Esophagus muscularis mucosa (tissue), 4 donors: ENCODE measurements around the gene PNMA5. TPM values are rescaled to one million over a fixed set of nuclear protein-coding genes. Genes with fewer than 3 reads are reported as not detected.
"Not testable (repeated sequence)": the region's sequence is repeated elsewhere in the genome, so short reads cannot be mapped to it uniquely, and the experiment has no call there.

Experiments
- DNase-seq: peaks from one replicate; pipeline ENCODE4 v3.0.0-alpha.2; 2017; ENCODE audit errors: extremely low spot score
- H3K27ac ChIP-seq, 4 donors: fragments of 200-600 bp; sonication (generic); replicated peaks in 1 of 4; 1 replicate in 3 of 4; 2 replicates in 1 of 4; pipeline ENCODE4 v1.5.1; 2016 to 2019; ENCODE audit warnings: mild to moderate bottlenecking in 1 of 4
- H3K27me3 ChIP-seq, 4 donors: fragments of 200-600 bp; sonication (generic); one replicate each; pipeline versions ENCODE4 v1.5.1 to v1.6.0; 2016 to 2019
- H3K36me3 ChIP-seq, 4 donors: fragments of 200-600 bp; sonication (generic); one replicate each; pipeline ENCODE4 v1.5.1; 2016 to 2019
- H3K4me1 ChIP-seq, 4 donors: fragments of 200-600 bp; sonication (generic); one replicate each; pipeline ENCODE4 v1.5.1; 2016 to 2019
- H3K4me3 ChIP-seq, 4 donors: fragments of 200-600 bp; sonication (generic); 1 replicate in 2 of 4; 2 replicates in 2 of 4; pipeline ENCODE4 v1.5.1; 2016 to 2019; ENCODE audit warnings: mild to moderate bottlenecking in 4 of 4, moderate library complexity in 1 of 4
- H3K9me3 ChIP-seq, 4 donors: fragments of 200-600 bp; sonication (generic); 1 replicate in 3 of 4; 2 replicates in 1 of 4; pipeline ENCODE4 v1.5.1; 2016 to 2019
- EP300 ChIP-seq: sonication (generic); formaldehyde crosslinking; IDR thresholded peaks from one replicate; pipeline ENCODE4 v1.6.1; 2017; ENCODE audit warnings: antibody characterized with exemption
- POLR2A ChIP-seq: fragments of 450-650 bp; IDR thresholded peaks from one replicate; pipeline ENCODE4 v1.6.1; 2017; ENCODE audit warnings: antibody characterized with exemption, moderate library complexity, mild to moderate bottlenecking, low read depth
- POLR2AphosphoS5 ChIP-seq, 2 donors: sonication (generic); formaldehyde crosslinking; IDR thresholded peaks; one replicate each; pipeline ENCODE4 v1.6.1; 2017; ENCODE audit warnings: antibody characterized with exemption in 2 of 2
- WGBS: methylation state at CpG from one replicate; pipeline ENCODE4 v1.1.5; 2018; 5-methylcytosine and 5-hydroxymethylcytosine counted together
- intact Hi-C: fragments of 100-400 bp; cut with DNase I; formaldehyde crosslinking; loops from one replicate; pipeline ENCODE4 v1.15.1; 2023
- total RNA-seq, 4 donors: library from RNA; depleted of rRNA; stranded (reverse); fragments of >200 nt; gene quantifications; one replicate each; pipeline versions ENCODE4 v1.1.0 to v1.2.1, GENCODE V29; 2016
- TF ChIP-seq, protein P1 (sequence below), 3 experiments: fragments of 200-600 bp in 2 of 3; fragments of 450-650 bp in 1 of 3; sonication (generic) in 2 of 3; IDR thresholded peaks; one replicate each; pipeline ENCODE4 v1.5.1; 2017 to 2019; ENCODE audit warnings: antibody characterized with exemption in 3 of 3, mild to moderate bottlenecking in 2 of 3, moderate library complexity in 1 of 3

PNMA5 gene
- total RNA-seq, 4 donors from 2014 or later = not detected

DNA sequence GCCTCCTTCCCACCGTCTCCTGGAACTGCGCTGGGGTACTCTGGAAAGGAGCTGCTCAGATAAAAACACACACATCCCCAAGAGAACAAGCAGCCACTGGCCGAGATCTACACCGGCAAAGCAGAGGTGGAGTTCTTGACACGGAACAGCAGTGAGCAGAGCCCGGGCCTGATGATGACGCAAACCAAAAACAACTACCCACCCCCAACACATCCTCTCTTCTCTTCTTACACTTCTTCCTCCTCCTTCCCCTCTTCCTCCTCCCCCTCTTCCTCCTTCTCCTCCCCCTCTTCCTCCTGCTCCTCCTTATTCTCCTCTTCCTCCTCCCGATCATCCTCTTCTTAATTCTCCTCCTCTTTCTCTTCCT, 4.6 kb downstream of the PNMA5 start:
- no peak overlapping the region for H3K4me3 ChIP-seq
- intact Hi-C loops = no loop called here
- no peaks in the 10 kb centered on the region for H3K4me1 ChIP-seq
- no peak overlapping the region for H3K27ac ChIP-seq
- no peaks in the 10 kb centered on the region for H3K9me3 ChIP-seq
- H3K36me3 ChIP-seq = no peaks in the 10 kb centered on the region
- 59% methylated on average over 8 of the region's 8 CpGs for WGBS
- DNase-seq = no peak
- TF ChIP-seq, protein P1, sequence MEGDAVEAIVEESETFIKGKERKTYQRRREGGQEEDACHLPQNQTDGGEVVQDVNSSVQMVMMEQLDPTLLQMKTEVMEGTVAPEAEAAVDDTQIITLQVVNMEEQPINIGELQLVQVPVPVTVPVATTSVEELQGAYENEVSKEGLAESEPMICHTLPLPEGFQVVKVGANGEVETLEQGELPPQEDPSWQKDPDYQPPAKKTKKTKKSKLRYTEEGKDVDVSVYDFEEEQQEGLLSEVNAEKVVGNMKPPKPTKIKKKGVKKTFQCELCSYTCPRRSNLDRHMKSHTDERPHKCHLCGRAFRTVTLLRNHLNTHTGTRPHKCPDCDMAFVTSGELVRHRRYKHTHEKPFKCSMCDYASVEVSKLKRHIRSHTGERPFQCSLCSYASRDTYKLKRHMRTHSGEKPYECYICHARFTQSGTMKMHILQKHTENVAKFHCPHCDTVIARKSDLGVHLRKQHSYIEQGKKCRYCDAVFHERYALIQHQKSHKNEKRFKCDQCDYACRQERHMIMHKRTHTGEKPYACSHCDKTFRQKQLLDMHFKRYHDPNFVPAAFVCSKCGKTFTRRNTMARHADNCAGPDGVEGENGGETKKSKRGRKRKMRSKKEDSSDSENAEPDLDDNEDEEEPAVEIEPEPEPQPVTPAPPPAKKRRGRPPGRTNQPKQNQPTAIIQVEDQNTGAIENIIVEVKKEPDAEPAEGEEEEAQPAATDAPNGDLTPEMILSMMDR (IDR thresholded peaks at IDR 0.05) = no peak
- TF ChIP-seq POLR2A (no peak), EP300 (no peak), POLR2AphosphoS5 (IDR thresholded peaks at IDR 0.05) (no peak)
- no peaks in the 10 kb centered on the region for H3K27me3 ChIP-seq

DNA sequence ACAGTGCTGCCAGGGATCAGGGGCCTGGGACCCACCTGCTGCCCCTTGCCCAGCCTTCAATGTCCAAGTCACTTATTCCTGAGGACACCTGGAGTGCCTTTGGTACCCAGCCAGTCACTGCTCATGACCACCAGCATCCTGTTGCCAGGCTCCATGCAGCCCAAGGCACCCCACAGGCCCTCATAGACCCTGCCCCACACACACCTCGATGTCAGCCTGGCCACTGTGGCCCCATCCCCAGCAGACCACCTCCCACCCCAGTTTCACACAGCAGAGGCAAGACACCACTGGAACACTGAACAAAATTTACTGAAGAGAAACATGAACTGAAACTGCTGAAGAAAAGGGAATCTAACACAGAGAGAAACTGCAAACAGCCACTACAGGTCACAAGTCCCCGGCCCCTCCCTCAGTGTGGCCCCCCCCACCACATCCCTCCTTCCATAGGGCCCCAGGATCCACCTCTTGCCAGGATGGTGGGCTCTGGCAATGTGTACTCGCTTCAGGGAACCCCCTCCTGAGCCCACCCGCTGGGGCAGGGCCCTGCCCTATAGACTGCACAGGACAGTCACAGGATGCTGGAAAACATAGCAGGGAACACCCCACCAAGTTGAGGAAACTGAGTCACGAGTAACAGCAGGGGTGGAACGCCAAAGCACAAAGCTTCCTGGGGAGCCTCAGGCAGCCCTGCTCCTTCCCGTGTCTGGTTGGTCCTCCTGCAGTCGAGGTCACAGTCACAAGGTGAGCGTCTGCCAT, 5.2 kb downstream of the PNMA5 start:
- H3K4me3 ChIP-seq = no peak overlapping the region
- WGBS = 70% methylated on average over 8 of the region's 9 CpGs
- no peak for TF ChIP-seq POLR2A
- no peak for TF ChIP-seq EP300
- TF ChIP-seq, protein P1 (IDR thresholded peaks at IDR 0.05) = no peak
- TF ChIP-seq POLR2AphosphoS5 (IDR thresholded peaks at IDR 0.05) = no peak
- H3K9me3 ChIP-seq = no peaks in the 10 kb centered on the region
- H3K27ac ChIP-seq = no peak overlapping the region
- no peak for DNase-seq
- H3K36me3 ChIP-seq = no peaks in the 10 kb centered on the region
- H3K4me1 ChIP-seq = no peaks in the 10 kb centered on the region
- H3K27me3 ChIP-seq = no peaks in the 10 kb centered on the region
- intact Hi-C loops = no loop called here

GRCh38 chrX:152987801-152988200, 6.1 kb downstream of the PNMA5 start:
- intact Hi-C loops = no loop called here
- TF ChIP-seq POLR2AphosphoS5 (IDR thresholded peaks at IDR 0.05) (no peak), POLR2A (no peak), EP300 (no peak)
- TF ChIP-seq, protein P1 (IDR thresholded peaks at IDR 0.05) = no peak
- H3K4me3 ChIP-seq = no peak overlapping the region
- no peak for DNase-seq
- no peaks in the 10 kb centered on the region for H3K9me3 ChIP-seq
- WGBS = 97% methylated on average over 5 of the region's 8 CpGs
- no peaks in the 10 kb centered on the region for H3K36me3 ChIP-seq
- H3K27me3 ChIP-seq = no peaks in the 10 kb centered on the region
- no peak overlapping the region for H3K27ac ChIP-seq
- no peaks in the 10 kb centered on the region for H3K4me1 ChIP-seq

DNA sequence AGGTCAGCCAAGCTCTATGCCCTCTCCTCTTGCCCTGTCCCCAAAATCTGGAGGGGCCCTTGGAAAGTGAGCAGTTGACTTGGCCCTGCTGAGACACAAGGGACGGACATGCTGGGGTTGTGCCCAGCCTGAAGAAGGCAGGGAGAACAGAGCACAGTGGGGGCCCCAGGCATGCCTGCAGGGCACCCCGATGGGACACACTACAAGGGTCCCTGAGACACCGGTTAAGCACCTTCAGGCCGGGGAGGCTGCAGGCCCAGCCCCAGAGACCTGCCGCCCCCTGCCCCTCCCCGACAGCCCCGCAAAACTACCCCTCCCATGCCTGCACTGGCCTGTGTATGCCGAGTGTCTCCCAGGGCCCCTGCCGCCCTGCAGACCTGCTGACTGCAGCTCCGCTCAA, 6.8 kb downstream of the PNMA5 start:
- no CpG with 5 or more reads among the region's 10 CpGs for WGBS
- DNase-seq, H3K4me1 ChIP-seq, H3K27ac ChIP-seq, H3K9me3 ChIP-seq, H3K4me3 ChIP-seq, H3K27me3 ChIP-seq, H3K36me3 ChIP-seq, intact Hi-C loops: not testable (repeated sequence)

DNA sequence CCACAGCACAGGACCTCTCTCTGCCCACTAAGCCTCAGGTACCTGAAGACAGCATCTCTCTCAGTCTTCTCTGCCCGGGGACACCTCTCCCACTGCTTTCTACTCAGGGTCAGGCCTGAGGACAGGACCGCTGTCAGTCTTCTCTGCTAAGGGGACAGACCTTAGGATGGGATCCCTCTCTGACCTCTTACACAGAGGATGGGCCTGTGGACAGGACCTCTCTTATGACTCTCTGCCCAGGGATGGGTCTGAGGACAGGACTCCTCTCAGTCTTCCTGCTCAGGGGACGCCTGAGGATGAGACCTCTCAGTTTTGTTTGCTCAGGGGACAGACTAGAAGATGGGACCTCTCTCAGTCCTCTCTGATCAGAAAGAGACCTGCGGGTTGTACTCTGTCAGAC, 8.5 kb downstream of the PNMA5 start:
- WGBS = no CpG with 5 or more reads among the region's 4 CpGs
- H3K9me3 ChIP-seq, intact Hi-C loops, H3K4me3 ChIP-seq, H3K4me1 ChIP-seq, DNase-seq, H3K27me3 ChIP-seq, H3K36me3 ChIP-seq, H3K27ac ChIP-seq: not testable (repeated sequence)

DNA sequence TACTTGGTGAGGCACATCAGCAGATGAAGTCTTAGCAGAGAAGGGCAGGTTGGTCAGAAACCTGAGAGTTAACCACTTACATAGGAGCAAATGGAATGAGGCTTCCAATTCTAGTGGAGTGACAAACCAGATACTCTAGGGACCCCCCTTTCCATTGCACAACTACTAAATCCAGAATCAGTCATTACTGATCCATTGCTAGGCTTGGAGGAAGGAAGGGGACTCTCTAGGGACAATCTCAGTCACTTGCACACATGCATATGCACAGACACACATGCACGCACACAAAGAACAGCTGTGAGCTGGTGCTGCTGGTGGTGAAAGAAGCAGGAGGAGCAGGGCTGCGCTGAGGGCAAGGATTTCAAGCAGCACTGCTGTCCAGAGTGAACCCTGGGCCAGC, 25.7 kb downstream of the PNMA5 start:
- WGBS = 62% methylated on average over 2 of the region's 2 CpGs
- TF ChIP-seq, protein P1 (IDR thresholded peaks at IDR 0.05) = no peak
- no peak for TF ChIP-seq EP300
- TF ChIP-seq POLR2A = no peak
- no peak for TF ChIP-seq POLR2AphosphoS5 (IDR thresholded peaks at IDR 0.05)
- intact Hi-C loops = no loop called here
- Histone ChIP-seq H3K9me3 (no peaks in the 10 kb centered on the region), H3K27ac (no peak overlapping the region), H3K4me1 (no peaks in the 10 kb centered on the region), H3K27me3 (no peaks in the 10 kb centered on the region), H3K36me3 (peaks cover 0 to 27% (median 0%) of the 10 kb centered on the region in 4 donors), H3K4me3 (no peak overlapping the region)
- no peak for DNase-seq
